ENCODE data around the gene CFHR3. TPM values are rescaled to one million over a fixed set of nuclear protein-coding genes. Genes with fewer than 3 reads are reported as not detected.
"Not testable (repeated sequence)": the region's sequence is repeated elsewhere in the genome, so short reads cannot be mapped to it uniquely, and the experiment has no call there.

The CFHR3 gene
- total RNA-seq, 1 donor, result not detected

- no peak for DNase-seq (ENCODE audit: low read depth)
- TF ChIP-seq, protein P1, sequence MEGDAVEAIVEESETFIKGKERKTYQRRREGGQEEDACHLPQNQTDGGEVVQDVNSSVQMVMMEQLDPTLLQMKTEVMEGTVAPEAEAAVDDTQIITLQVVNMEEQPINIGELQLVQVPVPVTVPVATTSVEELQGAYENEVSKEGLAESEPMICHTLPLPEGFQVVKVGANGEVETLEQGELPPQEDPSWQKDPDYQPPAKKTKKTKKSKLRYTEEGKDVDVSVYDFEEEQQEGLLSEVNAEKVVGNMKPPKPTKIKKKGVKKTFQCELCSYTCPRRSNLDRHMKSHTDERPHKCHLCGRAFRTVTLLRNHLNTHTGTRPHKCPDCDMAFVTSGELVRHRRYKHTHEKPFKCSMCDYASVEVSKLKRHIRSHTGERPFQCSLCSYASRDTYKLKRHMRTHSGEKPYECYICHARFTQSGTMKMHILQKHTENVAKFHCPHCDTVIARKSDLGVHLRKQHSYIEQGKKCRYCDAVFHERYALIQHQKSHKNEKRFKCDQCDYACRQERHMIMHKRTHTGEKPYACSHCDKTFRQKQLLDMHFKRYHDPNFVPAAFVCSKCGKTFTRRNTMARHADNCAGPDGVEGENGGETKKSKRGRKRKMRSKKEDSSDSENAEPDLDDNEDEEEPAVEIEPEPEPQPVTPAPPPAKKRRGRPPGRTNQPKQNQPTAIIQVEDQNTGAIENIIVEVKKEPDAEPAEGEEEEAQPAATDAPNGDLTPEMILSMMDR (IDR thresholded peaks at IDR 0.05; ENCODE audit: insufficient read depth, low read length), result no peak
- H3K4me3 ChIP-seq (ENCODE audit: low read depth, low read length), result no peak overlapping the region
Observed at GRCh38 chr1:196797891-196798290, 23.3 kb downstream of the CFHR3 start.

DNA sequence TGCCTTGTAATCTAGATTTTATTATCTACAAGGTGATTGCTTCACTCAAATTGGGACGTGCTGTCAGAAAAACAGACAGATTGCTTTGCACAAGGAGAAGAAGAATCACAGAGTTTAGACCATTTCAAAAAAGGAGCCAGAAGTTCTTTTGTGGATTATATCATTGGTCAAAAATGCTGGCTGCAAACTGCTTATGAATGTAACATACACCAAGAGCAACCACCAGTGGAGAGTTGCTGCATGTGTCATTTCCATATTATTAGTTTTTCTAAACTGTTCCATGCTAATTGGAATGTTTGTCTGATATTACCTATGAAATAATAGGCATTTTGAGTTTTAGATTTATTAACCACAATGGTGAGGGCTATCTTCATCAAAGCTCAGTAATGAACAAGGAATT lies 27.3 kb downstream of the CFHR3 start:
- not testable (repeated sequence) for H3K4me3 ChIP-seq (ENCODE audit: low read depth, low read length); DNase-seq (ENCODE audit: low read depth)

DNA sequence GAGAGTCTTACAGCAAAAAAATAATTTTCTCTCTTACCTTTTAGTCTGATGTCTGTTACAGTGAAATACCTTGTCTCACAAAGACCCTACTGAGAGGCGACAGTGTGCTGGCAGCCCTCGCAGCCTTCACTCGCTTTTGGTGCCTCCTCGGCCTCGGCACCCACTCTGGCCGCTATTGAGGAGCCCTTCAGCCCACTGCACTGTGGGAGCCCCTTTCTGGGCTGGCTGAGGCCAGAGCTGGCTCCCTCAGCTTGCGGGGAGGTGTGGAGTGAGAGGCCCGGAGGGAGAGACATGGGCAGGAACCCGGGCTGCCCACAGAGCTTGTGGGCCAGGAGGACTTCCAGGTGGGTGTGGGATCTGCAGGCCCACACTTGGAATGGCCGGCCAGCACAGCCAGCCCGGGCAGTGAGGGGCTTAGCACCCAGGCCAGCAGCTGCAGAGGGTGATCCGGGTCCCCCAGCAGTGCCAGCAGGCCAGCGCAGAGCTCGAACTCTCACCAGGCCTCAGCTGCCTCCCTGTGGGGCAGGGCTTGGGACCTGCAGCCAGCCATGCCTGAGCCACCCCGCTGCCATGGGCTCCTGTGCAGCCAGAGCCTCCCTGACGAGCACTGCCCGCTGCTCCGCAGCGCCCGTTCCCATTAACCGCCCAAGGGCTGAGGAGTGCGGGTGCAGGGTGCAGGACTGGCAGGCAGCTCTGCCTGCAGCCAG lies 34.0 kb downstream of the CFHR3 start:
- no peak for DNase-seq (ENCODE audit: low read depth)
- TF ChIP-seq, protein P1 (IDR thresholded peaks at IDR 0.05; ENCODE audit: insufficient read depth, low read length), result no peak
- H3K4me3 ChIP-seq (ENCODE audit: low read depth, low read length), result no peak overlapping the region

DNA sequence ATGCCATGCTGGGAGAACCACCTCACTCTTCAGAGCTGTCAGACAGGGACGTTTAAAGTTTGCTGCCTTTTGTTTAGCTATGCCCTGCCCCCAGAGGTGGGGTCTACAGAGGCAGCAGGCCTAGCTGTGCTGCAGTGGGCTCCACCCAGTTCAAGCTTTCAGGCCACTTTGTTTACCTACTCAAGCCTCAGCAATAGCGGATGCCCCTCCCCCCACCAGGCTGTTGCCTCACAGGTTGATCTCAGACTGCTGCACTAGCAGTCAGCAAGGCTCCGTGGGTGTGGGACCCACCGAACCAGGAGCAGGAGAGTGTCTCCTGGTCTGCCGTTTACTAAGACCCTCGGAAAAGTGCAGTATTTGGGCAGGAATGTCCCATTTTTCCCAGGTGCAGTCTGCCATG lies 42.8 kb downstream of the CFHR3 start:
- DNase-seq (ENCODE audit: low read depth); H3K4me3 ChIP-seq (ENCODE audit: low read depth, low read length): not testable (repeated sequence)

DNA sequence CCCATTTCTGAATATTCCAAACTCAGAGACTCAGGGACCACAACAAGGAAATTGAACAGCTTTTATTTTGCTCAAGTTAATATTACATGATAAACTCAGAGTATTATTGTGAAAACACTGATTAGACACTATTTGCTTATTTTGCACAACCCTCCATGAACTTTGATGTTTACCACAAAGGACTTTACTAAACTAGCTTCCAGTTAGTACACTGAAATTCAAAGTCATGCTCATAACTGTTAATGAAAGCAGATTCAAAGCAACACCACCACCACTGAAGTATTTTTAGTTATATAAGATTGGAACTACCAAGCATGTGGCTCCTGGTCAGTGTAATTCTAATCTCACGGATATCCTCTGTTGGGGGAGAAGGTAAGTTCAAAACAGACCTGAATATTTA lies 44.9 kb downstream of the CFHR3 start, which contains the start of gene CFHR1:
Gene CFHR1, plus strand, starts transcription at position 201 of the 400 bp plus-strand sequence. Its CDS starts 114 bp downstream, at position 315.
- H3K4me3 ChIP-seq (ENCODE audit: low read depth, low read length), result not testable (repeated sequence)

DNA sequence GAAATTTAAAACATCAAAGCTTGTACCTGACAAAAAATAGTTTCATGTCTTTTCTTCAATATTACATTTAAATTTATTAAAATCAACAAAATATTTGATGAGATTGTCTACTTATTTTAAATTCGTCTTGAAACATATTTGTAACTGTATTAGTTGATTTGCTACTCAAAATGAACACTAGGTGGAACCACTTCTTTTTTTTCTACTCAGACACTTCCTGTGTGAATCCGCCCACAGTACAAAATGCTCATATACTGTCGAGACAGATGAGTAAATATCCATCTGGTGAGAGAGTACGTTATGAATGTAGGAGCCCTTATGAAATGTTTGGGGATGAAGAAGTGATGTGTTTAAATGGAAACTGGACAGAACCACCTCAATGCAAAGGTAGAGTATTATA lies 53.2 kb downstream of the CFHR3 start:
- not testable (repeated sequence) for H3K4me3 ChIP-seq (ENCODE audit: low read depth, low read length)
- TF ChIP-seq, protein P1 (IDR thresholded peaks at IDR 0.05; ENCODE audit: insufficient read depth, low read length), result peak; percentile 26
- peak; percentile 70 for DNase-seq (ENCODE audit: low read depth)

More for the DNA sequence above, 44.9 kb downstream of the CFHR3 start, which contains the start of gene CFHR1:
- not testable (repeated sequence) for DNase-seq (ENCODE audit: low read depth)

Other genes starting within 250 kb of the CFHR3 start
- 8.0 and 68.1 TPM in 2 replicates for gene KCNT2, start 166.4 kb upstream of the CFHR3 start, total RNA-seq (ENCODE audit: low replicate concordance)
- 105 and 517 TPM in 2 replicates for gene CFH, start 122.8 kb upstream of the CFHR3 start, total RNA-seq (ENCODE audit: low replicate concordance)
- gene CFHR1, start 44.9 kb downstream of the CFHR3 start, total RNA-seq (ENCODE audit: low replicate concordance), result 1.1 TPM in 1 of 2 replicates, not detected in the other
- gene CFHR4, start 113.2 kb downstream of the CFHR3 start, total RNA-seq (ENCODE audit: low replicate concordance), result under 0.01 TPM in 1 of 2 replicates, not detected in the other
- not detected in 2 replicates for gene CFHR2, start 168.9 kb downstream of the CFHR3 start, total RNA-seq (ENCODE audit: low replicate concordance)
- gene CFHR5, start 202.7 kb downstream of the CFHR3 start, total RNA-seq (ENCODE audit: low replicate concordance), result not detected in 2 replicates

Data from fibroblast of the aortic adventitia (primary cell).